Activated CD4-positive, CD25-positive, alpha-beta regulatory T cell (primary cell): ENCODE data around the gene CSNK1E.

Experiments used
- DNase-seq, 4 experiments: peaks; one replicate each; lab custom pipeline; 2025; lab: John Stamatoyannopoulos, UW

Gene CSNK1E

DNA sequence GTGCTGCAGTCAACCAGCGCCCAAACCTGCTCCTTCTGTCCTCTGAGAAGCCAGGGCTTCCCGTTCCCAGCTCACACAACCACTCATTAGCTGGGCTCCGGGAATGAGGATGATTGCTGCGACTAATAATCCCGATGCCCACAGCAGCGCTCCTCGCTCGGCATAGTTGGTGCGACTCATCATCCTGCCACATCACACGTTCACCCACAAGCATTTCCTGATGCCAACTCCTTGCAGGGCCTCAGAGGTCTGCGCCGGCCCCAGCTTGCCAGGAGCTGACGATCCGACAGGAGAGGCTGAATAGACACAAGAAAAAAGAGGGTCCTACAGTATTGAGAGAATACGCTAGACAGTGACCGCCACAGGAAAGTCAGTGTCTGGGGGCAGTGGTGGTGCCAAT lies 10.6 kb upstream of the CSNK1E start:
- no peak for DNase-seq

DNA sequence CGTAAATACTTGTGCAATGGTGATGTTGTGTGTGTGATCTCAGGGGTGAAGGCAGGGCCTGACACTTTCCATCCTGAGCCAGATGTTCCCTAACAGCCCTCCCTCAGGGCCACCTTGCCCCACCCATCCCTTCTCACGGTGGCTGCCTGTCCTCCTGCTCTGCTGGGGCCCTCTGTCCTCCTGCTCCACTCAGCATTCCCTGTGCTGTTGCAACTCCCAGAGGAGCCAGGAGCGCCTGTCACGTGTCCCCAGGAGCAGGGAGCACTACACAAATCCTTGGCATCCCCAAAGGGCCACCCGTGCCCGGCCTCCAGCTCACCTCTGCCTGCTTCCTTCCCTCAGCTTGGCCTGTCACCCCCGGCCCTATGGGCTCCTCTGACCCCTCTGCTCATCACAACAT lies 10.2 kb upstream of the CSNK1E start:
- no peak for DNase-seq

DNA sequence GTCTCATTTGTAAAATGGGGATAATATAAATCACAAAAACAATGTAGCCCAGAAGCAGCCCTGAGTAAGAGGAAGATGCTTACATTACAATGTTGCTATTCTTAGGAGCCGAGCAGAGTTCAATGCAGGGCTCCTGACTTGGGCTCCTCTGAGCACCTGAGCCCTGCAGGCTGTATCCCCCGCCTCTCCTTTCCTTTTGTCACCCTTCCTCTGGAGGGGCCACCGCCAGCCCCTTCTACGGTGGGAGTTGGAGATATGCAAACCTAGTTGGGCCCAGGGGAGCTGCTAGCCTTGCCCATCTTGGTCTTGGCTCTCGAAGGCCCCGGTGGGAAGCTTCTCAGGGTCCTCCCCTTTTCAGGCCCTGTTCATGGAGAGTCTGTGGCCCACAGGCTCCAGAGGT lies 8.4 kb upstream of the CSNK1E start:
- DNase-seq, result no peak

GRCh38 chr22:38320605-38321402 lies 3.6 kb upstream of the CSNK1E start:
- no peak for DNase-seq

GRCh38 chr22:38318792-38319773 lies 1.9 kb upstream of the CSNK1E start:
- DNase-seq, result no peak

DNA sequence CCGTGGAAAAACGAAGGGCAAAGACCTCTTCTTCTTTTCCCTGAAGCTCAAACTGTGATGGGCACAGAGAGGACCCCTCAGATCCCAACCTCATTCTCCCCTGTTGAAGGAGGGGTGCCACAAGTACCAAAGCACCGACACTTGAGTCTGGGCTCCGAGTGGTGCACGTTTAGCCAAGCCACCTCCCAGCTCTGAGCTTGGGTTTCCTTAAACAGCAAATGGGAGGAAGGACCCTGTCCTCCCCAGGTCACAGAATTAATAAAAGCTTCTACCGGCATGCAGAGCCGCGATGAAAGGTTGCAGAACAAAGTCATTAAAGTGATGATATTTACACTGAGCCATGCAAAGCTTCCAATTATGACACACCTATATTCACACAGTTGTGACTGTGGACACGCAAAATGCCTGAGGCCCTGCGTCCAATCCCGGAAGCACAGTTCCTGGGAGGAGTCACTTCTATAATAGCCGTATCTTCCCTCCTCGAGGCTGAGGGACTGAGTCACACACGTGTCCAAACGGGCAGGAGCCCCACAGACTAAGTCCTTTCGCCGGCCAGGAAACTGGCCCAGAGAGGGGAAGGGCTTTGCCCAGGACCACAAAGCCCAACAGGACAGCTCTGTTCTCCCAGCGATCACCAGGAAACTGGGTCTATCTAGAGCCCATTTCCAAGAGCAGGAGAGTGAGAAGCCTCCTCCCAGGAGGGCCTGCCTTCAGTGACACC lies 922 bp upstream of the CSNK1E start:
- DNase-seq, result no peak

GRCh38 chr22:38316364-38317121 lies 690 bp downstream of the CSNK1E start:
- no peak for DNase-seq

DNA sequence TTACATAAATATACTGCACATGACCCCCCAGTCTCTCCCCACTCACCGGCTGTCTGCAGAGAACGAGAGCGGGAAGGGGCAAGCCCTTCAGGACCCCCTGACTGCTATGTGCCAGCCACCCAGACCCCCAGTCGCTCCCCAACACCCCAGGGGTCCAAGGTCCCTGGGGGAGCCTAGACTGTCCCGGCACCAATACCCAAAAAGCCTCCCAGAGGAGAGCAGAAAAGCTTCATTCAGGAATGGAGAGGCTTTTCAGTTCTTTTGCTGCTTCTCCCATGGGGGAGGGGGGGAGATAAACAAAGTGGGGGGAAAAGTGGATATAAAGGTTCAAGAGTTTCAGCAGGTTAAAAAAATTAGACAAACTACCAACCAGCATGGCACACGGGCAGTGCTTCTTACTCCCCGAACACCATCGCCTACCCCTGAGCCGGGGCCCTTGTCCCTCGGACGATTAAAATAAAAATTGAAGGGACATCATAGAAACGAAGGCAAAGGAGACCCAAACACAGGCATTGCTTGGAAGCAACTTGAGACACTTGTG lies 1.3 kb downstream of the CSNK1E start:
- DNase-seq, result no peak

GRCh38 chr22:38314933-38315822 lies 2.1 kb downstream of the CSNK1E start:
- DNase-seq, result no peak

GRCh38 chr22:38314051-38314932 lies 2.9 kb downstream of the CSNK1E start:
- DNase-seq, result no peak

GRCh38 chr22:38313384-38313955 lies 3.8 kb downstream of the CSNK1E start:
- no peak for DNase-seq

- DNase-seq, result no peak
Measured at GRCh38 chr22:38312261-38312800, 4.9 kb downstream of the CSNK1E start.

GRCh38 chr22:38311323-38311620 lies 6.0 kb downstream of the CSNK1E start:
- no peak for DNase-seq

DNA sequence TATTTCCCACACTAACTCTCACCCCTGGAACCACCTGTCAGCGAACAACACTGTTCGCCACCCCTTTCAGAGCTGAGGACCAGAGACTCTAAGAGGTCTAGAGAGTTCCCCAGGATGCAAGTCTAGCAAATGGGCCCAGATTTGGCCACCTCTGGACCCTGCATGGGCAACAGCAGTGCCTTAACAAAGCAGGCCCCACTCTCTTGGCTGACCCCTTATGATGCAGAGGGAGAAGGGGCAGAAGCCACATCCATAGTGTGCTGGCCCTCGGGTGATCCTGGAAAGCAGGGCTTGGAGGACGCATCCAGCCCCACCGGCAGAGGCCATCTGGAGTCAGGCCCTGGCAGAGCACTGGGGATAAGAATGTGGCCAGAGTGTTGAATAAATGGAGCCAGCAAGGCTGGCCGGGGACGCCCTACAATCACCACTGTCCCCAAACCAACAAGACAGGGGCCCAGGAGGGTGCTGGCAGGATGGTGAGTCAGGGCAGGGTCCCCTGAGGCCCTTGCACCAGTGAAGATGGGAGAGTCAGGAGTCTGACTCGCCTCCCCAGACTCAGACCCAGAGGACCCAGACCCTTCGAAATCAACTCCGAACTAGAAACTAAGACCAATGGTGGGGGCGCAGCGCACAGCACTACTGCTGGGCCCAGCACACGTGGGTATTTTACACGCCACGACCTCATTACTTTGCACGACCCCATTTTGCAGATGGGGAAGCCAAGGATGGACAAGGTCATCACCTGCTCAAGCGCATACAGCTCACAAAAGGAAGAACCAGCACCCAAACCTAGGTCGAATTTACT lies 6.5 kb downstream of the CSNK1E start:
- no peak for DNase-seq

DNA sequence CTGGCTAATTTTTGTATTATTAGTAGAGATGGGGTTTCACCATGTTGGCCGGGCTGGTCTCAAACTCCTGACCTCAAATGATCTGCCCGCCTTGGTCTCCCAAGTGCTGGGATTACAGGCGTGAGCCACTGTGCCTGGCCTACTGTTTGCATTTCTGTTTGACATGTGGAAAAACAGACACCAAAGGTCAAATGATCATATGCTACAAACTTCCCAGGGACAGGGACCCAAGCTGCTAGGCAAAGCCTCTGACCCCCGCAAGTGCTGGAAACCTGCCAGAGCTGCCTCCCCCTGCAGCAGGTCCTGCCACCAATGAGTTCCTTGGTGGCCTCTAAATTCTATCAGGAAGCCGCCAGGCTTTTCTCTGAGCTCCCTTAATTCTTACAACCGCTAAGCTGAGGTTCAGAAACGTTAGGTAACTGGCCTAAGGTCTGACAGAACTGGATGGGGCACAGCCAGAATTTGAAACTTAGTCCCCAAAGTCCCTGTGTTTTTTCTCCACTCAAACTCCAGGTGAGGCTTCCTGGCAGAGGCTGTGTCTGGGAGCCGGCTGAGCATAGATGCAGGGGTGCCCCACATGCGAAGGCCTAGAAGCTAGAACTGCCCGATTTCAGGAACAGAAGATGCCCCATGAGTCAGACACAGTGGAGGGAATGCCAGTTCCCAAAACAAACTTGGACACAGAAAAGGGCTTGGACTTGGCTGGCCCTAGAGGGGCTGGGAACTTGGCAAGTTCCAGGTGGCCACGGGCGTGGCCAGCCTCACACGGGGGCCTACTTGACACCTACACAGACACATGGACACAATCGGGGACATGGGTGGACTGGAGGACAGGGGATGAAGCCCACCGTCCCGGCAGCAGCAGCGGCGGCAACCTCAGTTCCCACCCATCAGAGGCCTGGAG lies 7.4 kb downstream of the CSNK1E start:
- no peak for DNase-seq

- no peak for DNase-seq
Measured at GRCh38 chr22:38308791-38309498, 8.3 kb downstream of the CSNK1E start.
